HG02759 (cell line): ENCODE measurements around the gene CEBPA.

ENCODE experiments used
- ATAC-seq: cut with Tn5 transposase; IDR thresholded peaks from one replicate; pipeline ENCODE4 v1.9.1; 2021; ENCODE audit warnings: mild to moderate bottlenecking, moderate library complexity; ENCODE audit not compliant: unreplicated experiment

The CEBPA gene

DNA sequence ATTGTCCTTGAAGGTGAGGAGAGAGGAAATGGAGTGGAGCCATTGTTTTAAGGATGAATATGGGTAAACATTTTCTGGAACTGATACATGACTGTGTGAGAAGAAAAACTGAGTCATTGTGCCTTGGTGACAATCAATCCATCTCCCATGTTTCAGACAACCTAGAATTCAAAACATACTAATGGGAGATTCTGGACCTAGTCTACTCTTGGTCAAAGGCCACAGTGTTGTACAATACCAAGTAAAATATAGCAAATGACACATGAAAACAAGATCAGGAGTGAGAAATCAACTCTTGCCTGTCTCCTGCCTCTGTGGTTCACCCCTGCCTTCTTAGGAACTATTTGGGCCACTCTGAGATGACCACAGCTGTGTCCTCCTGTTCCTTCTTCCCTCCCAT lies 13.1 kb downstream of the CEBPA start:
- ATAC-seq: no peak

DNA sequence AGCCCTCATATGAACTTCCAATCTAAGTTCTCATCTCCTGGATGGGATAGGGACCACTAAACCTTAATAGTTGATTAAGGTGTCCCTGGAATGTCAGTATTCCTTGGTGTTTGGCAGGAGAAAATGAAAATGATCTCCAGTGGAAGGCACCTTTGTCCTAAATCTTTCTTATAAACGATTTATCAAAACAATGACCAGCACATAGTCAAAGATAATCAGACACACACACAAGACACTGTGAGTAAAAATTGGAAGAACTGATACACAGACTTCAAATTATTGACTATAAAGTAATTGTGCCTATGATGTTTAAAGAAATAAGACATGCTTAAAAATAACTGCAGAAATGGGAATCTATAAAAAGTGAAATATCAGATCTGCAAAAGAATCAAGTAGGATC lies 13.7 kb downstream of the CEBPA start:
- no peak for ATAC-seq

DNA sequence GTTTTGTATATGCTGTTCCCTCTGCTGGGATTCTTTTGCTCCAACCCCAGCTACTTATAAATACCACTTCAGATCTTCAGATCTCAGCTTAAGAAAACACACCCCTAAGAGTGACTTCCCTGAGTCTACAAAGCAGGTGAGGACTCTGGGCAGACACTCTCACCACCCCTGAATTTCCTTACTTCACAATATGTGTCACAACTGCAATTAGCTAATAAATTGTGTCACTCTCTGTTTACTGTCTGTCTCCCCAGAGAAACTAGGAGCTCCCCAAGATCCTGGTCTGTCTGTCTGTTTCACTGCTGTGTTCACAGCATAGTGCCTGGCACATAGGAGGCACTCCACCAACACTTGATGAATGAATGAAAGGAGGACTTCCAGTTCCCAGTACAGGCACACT lies 14.4 kb downstream of the CEBPA start:
- no peak for ATAC-seq

DNA sequence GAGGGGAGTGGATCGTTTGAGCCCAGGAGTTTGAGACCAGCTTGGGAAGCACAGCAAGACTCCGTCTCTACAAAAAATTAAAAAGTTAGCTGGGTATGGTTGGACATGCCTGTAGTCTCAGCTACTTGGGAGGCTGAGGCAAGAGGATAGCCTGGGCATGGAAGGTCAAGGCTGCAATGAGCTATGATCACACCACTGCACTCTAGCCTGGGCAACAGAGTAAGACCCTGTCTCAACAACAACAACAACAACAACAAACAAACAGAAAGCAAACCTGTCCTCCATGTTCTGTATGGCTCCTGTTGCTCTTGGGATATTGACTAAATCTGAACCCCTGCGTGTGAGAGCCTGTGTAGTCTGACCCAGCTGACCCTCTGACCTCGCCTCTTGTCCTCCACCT lies 14.9 kb downstream of the CEBPA start:
- no peak for ATAC-seq

DNA sequence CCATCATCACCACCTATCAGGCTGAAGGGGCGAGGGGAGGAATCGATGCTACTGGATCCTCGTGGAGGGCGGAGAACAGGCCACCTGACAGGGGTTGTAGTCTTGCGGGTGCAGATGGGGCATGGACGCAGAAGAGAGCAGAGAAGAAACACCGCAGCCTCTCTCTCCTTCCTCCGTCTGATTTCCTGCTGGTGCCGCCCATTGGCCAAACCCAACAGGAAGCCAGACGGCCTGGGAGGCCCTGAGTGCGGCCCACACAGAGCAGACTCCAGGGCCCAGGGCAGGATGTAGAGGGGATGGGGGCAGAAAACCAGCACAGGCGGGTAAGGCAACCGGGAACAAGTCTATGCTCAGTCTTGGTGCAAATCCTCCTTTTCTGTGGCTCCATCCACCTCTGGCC lies 15.4 kb downstream of the CEBPA start:
- no peak for ATAC-seq

DNA sequence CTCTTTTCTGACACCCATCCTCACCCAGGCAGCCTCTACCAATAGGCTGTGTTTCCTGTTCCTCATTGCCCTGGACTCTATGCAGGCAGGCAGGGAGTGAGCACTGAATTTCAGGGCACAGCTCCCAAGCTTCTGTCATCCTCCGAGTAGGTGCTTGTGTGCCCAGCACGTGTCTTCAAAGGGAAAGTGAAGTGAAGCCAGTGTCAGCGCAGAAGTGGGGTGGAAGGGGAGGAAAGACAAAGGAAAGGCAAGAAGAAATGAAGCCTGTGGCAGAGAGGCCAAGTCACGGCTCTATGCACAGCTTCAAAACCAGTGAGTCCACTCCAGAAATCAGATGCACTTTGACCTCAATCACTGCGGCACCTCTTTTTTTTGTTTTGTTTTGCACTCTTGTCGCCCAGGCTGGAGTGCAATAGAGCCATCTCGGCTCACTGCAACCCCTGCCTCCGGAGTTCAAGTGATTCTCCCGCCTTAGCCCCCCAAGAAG lies 16.9 kb downstream of the CEBPA start:
- no peak for ATAC-seq

DNA sequence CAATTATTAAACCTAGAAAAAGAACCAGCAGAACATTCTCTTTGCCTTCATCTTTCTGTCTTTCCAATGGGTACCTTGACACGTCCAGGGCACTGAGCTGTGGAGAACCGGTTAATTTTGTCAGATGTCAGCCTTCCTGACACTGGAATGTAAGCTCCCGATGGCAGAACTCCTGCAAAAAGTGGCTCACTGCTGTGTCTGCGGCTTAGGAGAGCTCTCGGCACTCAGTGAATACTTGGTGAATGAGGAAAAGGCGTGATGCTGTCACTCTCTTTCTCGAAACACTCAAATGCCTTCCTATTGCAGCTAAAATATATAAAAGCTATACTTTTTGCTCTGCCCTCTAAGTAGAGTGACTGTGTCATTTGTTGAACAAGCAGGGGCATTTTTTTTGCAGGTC lies 17.6 kb downstream of the CEBPA start:
- ATAC-seq: no peak

DNA sequence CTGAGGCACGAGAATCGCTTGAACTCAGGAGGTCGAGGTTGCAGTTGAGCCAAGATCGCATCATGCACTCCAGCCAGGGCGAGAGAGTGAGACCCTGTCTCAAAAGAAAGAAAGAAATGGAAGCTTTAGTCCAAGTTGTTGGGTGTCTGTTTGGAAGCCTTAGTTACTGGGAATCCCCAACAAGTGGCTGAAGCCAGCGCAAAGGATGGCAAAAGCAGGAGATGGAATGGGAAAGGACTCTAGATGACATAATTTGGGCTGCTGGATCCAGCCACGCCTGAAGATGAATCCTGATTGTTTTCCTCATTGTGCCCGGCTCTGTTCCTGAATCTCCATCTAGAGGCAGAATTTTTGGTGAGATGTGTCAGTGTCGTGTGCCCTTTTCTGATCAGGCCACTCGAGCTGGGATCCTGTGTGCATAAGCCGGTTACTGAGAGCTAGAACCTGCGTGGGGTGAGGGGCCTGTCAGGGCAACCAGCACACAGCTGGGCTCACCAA lies 18.1 kb downstream of the CEBPA start:
- ATAC-seq: no peak

DNA sequence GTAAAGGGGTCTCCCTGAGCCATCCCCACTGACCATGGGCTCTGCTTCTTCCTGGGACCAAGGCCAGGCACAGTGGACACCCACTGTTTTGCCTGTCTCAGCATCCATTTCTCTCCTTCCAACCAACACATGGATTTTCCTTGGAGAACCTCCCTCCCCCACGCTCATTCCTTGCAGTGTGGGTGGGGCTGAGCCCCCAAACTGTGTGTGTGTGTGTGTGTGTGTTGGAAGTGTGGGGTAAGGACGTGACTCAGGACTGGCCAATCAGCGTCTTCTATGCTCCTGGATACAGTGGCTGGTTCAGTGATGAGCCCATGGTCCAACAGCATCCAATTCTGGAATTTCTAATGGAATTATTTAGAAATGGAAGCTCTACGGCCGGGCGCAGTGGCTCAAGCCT lies 18.7 kb downstream of the CEBPA start:
- no peak for ATAC-seq

DNA sequence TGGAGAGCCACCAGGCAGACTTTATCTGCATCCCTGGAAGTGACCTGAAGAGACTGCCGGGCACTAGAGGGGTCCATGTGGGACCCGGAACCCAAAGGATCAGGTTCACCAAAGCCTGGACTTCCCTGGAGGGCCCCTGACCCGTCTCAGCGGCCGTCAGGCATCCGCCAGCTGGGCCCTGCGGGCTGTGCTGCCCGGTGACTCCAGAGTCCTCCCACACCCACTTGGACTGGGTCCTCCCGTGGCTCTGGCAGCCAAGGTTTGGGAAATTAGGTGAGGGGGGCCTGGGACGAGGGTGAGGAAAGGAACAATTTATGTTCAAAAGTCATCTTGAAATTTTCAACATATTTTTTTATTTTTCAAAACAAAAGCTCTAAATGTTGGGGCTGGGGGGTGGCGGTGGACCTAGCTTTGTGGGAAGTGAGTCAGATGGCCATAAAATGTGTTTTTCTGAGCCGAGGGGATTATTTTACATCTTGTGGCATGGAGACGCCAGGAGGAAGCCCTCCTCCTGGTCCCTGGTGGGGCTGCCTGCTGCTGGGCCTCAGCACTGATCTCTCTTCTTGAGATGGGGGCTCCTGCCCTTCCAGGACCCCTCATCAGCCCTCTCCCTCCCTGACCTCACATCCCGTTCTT lies 20.2 kb downstream of the CEBPA start:
- ATAC-seq: no peak

DNA sequence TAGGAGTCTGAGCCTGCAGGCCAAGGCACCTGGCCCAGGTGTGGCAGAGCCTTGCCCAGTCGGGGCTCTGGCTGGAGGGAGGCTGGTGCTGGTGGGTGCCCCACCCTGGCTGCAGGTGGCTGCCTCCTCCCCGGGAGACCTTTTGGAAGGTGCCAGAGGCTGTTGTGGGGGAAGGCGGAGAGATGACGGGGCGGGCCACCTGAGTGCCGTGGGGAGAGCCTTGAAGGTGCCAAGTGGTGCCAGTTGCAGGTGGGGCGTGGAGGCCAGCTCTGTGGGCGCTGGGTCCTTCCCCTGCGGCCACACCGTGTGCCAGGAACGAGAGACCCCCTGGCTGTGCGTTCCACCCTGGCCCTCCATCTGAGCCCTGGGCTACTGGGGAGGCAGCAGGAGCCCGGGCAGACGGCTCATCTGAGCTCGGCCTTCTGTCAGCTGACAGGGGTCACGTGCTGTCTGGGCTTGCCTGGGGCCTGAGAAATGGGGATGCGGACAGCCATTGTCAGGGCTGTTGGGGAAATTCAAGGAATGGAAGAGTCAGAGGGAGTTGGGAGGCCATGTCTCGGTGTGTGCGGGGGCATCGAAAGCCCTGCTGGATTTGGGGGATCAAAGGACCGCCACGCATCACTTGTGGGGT lies 20.9 kb downstream of the CEBPA start:
- ATAC-seq: no peak

DNA sequence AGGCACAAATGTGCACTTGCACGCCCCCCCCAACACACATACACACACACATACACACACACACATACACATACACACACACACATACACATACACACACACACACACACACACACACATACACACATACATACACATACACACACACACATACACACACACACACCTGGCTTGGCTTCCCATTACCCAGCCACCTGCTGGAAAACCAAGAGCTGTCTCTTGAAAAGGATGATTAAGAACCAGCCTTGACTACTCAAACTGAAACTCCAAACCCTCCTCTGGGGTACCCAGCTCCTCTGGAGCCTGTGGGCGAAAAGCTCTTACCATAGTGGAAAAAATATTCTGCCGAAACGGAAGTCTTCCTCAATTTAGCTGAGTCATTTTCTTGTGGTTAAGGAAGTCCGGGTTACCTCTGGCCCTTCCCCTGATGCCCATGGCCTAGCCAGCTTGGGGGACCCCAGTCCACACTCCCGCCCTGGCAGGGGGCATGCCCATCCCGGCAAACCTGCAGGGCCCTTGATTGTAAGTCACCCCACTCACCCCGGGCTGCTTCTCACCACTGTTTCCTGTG lies 21.9 kb downstream of the CEBPA start:
- ATAC-seq: peak; percentile 84

DNA sequence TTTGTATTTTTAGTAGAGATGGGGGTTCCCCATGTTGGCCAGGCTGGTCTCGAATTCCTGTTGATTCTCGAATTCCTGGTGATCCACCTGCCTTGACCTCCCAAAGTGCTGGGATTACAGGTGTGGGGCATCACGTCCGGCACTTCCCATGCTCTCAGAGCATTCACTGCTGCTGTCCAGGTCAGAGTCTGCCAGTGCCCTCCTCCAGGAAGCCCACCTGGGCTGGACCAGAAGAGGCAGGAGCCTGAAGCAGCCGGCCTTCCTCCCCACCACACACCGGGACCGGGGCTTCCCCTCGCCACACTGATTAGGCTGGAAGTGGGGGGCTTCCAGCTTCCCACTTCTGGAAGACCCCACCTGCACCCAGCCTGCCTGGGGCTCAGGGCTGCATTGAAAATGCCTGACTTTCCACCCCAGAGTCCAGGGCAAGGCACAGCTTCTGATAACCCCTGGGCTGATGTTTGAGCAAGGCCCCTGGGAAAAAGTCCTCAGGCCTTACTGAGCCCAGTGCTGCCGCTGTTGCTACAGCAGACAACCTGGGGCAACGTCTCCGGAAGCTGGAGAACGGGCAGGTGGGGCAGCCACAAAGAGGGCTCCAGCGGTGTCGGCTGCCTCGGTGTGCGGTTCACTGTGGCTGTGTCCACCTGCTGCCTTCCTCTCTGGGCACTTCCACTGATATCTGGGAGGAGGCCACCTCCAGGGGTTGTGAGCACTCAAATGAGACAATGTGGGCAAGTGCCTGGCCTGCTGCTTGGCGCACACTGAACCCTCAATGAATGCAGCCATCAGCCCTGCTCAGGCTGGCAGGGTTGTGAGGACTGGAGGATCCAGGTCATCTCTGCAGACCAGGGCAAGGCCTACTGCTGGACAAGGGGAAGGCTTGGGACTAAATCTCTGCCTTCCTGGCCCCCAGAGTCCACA lies 22.6 kb downstream of the CEBPA start:
- ATAC-seq: no peak

DNA sequence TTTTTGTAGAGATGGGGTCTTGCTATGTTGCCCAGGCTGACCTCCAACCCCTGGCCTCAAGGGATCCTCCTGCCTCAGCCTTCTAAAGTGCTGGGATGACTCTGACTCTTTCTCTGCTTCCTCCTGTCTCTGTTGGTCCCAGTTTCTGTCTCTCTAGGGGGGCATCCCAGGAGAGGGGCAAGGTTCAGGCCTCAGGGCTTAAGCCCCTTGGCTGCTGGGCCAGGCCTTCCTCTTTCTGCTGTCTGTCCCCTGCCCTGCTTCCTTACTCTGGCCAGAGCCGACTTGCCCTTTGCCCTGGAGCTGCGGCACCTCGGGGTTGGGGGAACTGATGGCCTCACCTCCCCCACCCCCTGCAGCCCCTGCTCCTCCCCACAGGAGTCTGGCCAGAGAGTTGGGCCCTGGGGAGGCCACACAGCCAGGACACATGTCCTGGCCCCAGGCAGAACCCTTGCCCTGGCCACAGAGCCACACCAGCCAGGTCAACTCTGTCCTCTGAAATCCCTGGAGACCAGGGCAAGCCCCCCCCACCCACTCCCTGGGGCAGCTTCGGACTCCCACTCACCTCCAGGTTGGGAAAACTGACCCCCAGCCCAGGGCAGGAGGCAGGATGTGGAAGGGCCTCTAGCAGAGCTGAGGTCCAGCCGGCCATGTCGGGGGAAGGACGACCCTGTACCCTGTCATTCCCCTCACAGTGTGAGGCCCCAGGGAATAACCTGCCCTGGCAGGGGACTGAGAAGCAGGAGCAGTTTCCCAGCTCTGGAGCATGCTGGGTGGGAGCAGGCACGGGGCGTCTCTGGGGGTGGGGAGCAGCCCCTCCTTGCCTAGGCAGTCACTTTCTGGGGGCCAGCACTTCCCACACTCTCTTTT lies 23.7 kb downstream of the CEBPA start:
- ATAC-seq: no peak

DNA sequence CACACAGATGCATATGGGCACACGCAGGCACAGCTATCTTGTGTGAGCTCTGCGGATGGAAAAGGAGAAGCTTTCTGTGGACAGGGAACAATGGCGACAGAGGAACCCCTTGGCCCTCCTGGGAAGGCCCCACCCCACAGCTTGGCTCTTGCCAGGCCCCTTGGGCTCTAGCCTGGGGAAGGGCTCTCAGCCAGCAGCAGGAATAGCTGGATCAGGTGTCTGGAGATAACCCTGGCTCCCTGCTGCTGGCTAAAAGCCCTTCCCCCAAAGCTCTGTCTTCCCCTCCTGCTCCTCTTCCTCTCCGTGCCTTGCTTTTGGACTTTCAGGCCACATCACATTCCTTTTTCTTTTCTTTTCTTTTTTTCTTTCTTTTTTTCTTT lies 24.3 kb downstream of the CEBPA start:
- ATAC-seq: no peak

DNA sequence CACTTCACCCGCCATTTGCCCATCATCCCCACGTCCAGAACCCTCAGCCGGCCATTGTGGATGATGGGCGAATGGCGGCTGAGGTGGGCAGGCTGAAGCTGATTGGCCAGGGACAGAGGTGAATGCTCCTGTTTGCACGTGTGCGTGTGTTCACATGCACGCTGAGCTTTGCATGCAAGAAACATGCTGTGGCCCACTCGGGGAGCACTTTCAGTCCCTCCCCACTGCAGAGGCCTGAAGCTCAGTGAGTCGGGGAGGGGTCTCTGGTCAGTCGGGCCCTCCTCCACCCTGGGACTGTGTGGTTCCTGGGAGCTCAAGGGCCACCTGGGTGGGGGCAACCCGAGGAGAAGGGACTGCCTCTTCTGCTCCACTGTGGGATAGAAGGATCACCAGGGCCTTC lies 24.9 kb downstream of the CEBPA start:
- no peak for ATAC-seq

DNA sequence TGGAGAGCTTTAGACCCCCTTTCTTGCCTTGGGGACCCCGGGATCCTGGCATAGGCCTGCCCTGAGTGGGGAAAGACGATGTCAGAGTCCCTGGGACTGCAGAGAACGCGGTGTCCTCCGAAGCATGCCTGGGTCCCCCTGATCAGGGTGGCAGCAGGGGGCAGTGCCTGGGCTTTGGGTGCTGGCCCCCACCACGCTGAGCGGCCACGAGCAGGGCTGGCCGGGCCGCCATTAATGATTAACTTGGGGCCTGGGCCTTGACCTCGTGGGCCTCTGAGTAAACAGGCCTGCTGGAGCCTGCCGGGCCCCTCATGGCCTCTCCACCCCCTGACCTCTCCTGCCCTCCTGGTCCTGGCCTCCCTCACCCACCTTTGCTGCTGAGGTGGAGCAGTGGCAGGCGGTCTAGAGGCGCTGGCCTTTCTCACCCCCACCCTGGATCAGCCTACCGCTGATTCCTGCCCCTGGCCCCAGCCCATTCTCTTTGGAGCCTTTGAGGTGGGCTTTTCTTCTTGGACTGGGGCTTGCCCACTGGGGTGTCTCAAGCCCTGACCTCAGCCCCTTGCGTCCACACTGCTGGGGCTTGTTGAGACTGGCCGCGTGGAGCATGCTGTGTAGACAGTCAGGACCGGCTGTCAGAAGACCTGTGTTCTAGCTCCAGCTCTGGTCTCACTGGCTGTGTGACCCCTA lies 26.3 kb downstream of the CEBPA start:
- no peak for ATAC-seq

DNA sequence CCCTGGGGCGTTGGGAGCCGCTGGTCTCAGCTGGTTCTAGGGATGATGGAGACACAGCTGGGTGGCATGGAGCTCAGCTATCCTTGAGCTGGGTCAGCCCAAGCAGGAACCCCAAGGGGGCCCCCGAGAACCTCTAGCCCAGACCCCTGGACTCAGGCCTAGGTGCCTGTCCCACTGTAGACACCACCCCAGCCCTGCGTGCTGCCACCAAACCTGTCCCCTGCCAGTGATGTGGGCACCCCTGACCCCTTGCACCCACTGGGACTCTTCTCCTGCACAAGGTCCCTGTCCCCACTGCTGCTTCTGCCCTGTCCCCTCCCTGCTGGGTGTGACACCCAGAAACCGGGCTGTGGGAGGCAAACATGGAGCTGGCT lies 26.8 kb downstream of the CEBPA start:
- no peak for ATAC-seq

DNA sequence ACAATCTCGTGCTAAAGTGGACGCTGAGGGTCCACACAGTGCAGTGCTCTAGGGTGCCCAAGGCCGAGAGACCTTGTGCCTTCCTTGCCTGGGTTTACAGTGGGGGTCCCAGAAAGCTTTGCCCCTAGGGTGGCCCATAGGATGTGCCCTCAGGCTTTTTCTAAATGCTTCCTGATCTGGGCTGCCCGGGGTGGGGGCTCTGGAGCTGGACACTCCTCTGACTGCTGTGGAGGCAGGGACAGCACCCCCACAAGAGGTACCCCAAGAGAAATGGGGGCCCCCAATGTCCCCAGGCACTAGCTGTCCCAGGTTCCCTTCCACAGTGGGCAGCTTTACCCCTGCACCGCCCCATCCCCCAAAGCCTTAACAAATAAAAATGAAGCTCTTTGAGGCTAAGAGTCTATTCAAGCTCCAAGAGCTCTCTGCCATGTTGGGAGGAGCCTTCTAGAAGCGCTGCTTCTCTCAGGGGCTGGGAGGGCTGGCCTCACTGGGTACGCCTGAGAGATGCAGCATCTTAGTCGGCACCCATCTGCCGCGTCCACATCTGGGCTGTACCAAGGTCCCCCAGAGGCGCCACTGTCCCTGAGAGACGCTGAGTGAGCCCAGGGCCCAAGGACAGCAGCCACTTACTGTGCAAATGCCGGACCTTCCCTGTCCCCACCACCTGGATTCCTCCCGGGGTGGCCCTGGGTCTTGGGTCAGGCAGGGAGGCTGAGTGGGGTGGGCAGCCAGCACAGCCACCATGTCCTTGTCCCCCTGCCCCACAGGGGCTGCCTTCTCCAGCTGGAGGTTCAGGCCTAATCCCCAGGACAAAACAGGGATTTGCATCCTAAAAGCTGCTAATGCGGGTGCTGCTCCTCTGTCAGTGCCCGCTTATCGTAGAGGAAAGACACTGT lies 27.4 kb downstream of the CEBPA start:
- ATAC-seq: no peak
